MM.1S (cell line): Measurements from ENCODE around the gene ALPL.

Experiments used
- EZH2 ChIP-seq: fragments of 300-600 bp; sonication (generic); optimal IDR thresholded peaks from 2 replicates; pipeline ENCODE3; 2017; ENCODE audit warnings: low read depth, mild to moderate bottlenecking, antibody characterized with exemption, low read length, mixed read lengths
- TF ChIP-seq, protein P1 (sequence below): fragments of 300-600 bp; sonication (generic); IDR thresholded peaks from 2 replicates; pipeline ENCODE4 v1.5.1; 2016; ENCODE audit warnings: antibody characterized with exemption, low read length, mixed read lengths

DNA sequence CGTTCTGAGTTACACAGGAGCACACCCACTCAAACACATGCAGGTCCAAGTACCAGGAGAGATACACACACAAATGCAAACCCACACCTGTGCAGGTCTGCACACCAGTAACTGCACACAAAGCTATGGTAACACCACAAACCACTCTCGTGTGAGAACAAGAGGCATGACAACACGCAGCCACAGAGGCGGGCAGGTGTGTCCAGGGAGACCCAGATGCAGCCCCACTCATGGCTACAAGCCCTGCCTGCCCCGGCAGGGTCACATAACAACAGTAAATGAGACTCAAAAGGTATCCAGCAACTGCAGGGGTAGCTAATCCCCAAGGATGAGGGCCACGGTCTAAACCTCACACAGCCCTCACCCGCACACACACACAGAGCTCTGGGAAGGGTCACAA lies 111.8 kb downstream of the ALPL start:
- TF ChIP-seq, protein P1, sequence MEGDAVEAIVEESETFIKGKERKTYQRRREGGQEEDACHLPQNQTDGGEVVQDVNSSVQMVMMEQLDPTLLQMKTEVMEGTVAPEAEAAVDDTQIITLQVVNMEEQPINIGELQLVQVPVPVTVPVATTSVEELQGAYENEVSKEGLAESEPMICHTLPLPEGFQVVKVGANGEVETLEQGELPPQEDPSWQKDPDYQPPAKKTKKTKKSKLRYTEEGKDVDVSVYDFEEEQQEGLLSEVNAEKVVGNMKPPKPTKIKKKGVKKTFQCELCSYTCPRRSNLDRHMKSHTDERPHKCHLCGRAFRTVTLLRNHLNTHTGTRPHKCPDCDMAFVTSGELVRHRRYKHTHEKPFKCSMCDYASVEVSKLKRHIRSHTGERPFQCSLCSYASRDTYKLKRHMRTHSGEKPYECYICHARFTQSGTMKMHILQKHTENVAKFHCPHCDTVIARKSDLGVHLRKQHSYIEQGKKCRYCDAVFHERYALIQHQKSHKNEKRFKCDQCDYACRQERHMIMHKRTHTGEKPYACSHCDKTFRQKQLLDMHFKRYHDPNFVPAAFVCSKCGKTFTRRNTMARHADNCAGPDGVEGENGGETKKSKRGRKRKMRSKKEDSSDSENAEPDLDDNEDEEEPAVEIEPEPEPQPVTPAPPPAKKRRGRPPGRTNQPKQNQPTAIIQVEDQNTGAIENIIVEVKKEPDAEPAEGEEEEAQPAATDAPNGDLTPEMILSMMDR: no peak
- no peak for TF ChIP-seq EZH2
